HepG2 (cell line): ENCODE measurements around the gene KCTD15. TPM values are rescaled to one million over a fixed set of nuclear protein-coding genes. Genes with fewer than 3 reads are reported as not detected.

Source experiments
- AGO1 ChIP-seq: fragments of 200-400 bp; formaldehyde crosslinking; IDR thresholded peaks from 2 replicates; pipeline ENCODE4 v1.6.1; 2017; ENCODE audit warnings: mild to moderate bottlenecking, low read depth, low read length, moderate library complexity; ENCODE audit not compliant: poor library complexity, severe bottlenecking
- ASH2L ChIP-seq: fragments of 300-600, 200-600 bp; sonication (generic); IDR thresholded peaks from 2 replicates; pipeline ENCODE4 v1.7.0; 2017; ENCODE audit warnings: low read depth, mild to moderate bottlenecking, moderate library complexity, mixed read lengths, low read length; ENCODE audit not compliant: insufficient read length
- ATF7-NPFF ChIP-seq: sonication (generic); formaldehyde crosslinking; IDR thresholded peaks from 2 replicates; pipeline ENCODE4 v1.8.1; 2023; ENCODE audit warnings: mild to moderate bottlenecking, low read depth, missing genetic modification reagents, moderate library complexity
- CENPBD1 ChIP-seq: sonication (generic); formaldehyde crosslinking; IDR thresholded peaks from 2 replicates; pipeline ENCODE4 v1.8.0; 2022; ENCODE audit warnings: missing genetic modification reagents, low read depth, mild to moderate bottlenecking, borderline replicate concordance
- CENPT ChIP-seq: sonication (generic); formaldehyde crosslinking; IDR thresholded peaks from 2 replicates; pipeline ENCODE4 v1.8.0; 2022; ENCODE audit warnings: low read depth, mild to moderate bottlenecking, moderate library complexity, missing genetic modification reagents
- FOSL2 ChIP-seq: sonication (generic); formaldehyde crosslinking; IDR thresholded peaks from 2 replicates; pipeline ENCODE4 v1.4.0; 2020; ENCODE audit warnings: missing genetic modification reagents
- HOMEZ ChIP-seq: IDR thresholded peaks from 2 replicates; pipeline ENCODE4 v1.6.1; 2016; ENCODE audit warnings: low read depth
- JDP2 ChIP-seq: sonication (generic); formaldehyde crosslinking; IDR thresholded peaks from 2 replicates; pipeline ENCODE4 v1.8.1; 2022; ENCODE audit warnings: missing genetic modification reagents, borderline replicate concordance
- MXI1 ChIP-seq: IDR thresholded peaks from 3 replicates; pipeline ENCODE4 v1.6.1; 2012; ENCODE audit warnings: low read depth, low read length, inconsistent platforms, borderline replicate concordance
- MYPOP ChIP-seq: sonication (generic); formaldehyde crosslinking; IDR thresholded peaks from 2 replicates; pipeline ENCODE4 v1.8.1; 2023; ENCODE audit warnings: mild to moderate bottlenecking, moderate library complexity, missing genetic modification reagents
- NR2F2 ChIP-seq: IDR thresholded peaks from 2 replicates; pipeline ENCODE4 v1.6.1; 2012; ENCODE audit warnings: low read depth, inconsistent platforms, borderline replicate concordance
- POGK ChIP-seq: sonication (generic); formaldehyde crosslinking; conservative IDR thresholded peaks from 2 replicates; pipeline ENCODE4 v1.8.0; 2022; ENCODE audit warnings: mild to moderate bottlenecking, moderate library complexity, missing genetic modification reagents
- POLR2AphosphoS2 ChIP-seq: IDR thresholded peaks from 2 replicates; pipeline ENCODE4 v1.6.1; 2011; ENCODE audit warnings: low read depth, low read length, improper control_type of control experiment
- RAD21 ChIP-seq: fragments of 450-650 bp; formaldehyde crosslinking; IDR thresholded peaks from 2 replicates; pipeline ENCODE4 v1.5.0; 2020; ENCODE audit warnings: mild to moderate bottlenecking
- RBAK ChIP-seq: sonication (generic); formaldehyde crosslinking; IDR thresholded peaks from 2 replicates; pipeline ENCODE4 v1.5.1; 2020; ENCODE audit warnings: mild to moderate bottlenecking, missing genetic modification reagents
- SIX1 ChIP-seq: sonication (generic); formaldehyde crosslinking; IDR thresholded peaks from 2 replicates; pipeline ENCODE4 v1.4.0; 2020; ENCODE audit warnings: missing genetic modification reagents, borderline replicate concordance
- SIX4 ChIP-seq: sonication (generic); formaldehyde crosslinking; IDR thresholded peaks from 2 replicates; pipeline ENCODE4 v1.4.0; 2020; ENCODE audit warnings: missing genetic modification reagents
- SOX5 ChIP-seq: IDR thresholded peaks from 2 replicates; pipeline ENCODE4 v1.6.1; 2016; ENCODE audit warnings: borderline replicate concordance
- SRSF1 ChIP-seq: fragments of 200-400 bp; formaldehyde crosslinking; optimal IDR thresholded peaks from 2 replicates; pipeline ENCODE3; 2017; ENCODE audit warnings: mild to moderate bottlenecking, low read depth, low read length, moderate library complexity
- TCF12 ChIP-seq, 2 experiments: fragments of 450-650 bp in 1 of 2; sonication (generic) in 1 of 2; formaldehyde crosslinking in 1 of 2; IDR thresholded peaks; 2 replicates each; pipeline versions ENCODE4 v1.6.1 to v1.8.0; 2017 to 2022; ENCODE audit warnings: antibody characterized with exemption in 1 of 2, mild to moderate bottlenecking in 1 of 2, missing genetic modification reagents in 1 of 2, moderate library complexity in 1 of 2
- ZNF33A ChIP-seq: sonication (generic); formaldehyde crosslinking; IDR thresholded peaks from 2 replicates; pipeline ENCODE4 v1.5.1; 2020; ENCODE audit warnings: missing genetic modification reagents, mild to moderate bottlenecking, moderate library complexity, borderline replicate concordance
- ZNF432 ChIP-seq: sonication (generic); formaldehyde crosslinking; IDR thresholded peaks from 2 replicates; pipeline ENCODE4 v1.5.0; 2020; ENCODE audit warnings: missing genetic modification reagents, mild to moderate bottlenecking, borderline replicate concordance
- ZNF563 ChIP-seq: sonication (generic); formaldehyde crosslinking; IDR thresholded peaks from 2 replicates; pipeline ENCODE4 v1.8.0; 2022; ENCODE audit warnings: mild to moderate bottlenecking, moderate library complexity, missing genetic modification reagents
- ZNF782 ChIP-seq: sonication (generic); formaldehyde crosslinking; IDR thresholded peaks from 2 replicates; pipeline ENCODE4 v1.4.0; 2020; ENCODE audit warnings: missing genetic modification reagents, mild to moderate bottlenecking, borderline replicate concordance
- ZNF879 ChIP-seq: sonication (generic); formaldehyde crosslinking; IDR thresholded peaks from 2 replicates; pipeline ENCODE4 v1.8.1; 2023; ENCODE audit warnings: missing genetic modification reagents
- polyA plus RNA-seq, 8 experiments: library from polyadenylated mRNA; depleted of rRNA in 3 of 8; stranded (reverse) in 7 of 8; unstranded in 1 of 8; fragments of >200 nt; fragmentation: Illumina TruSeq in 4 of 8; extraction: Trizol in 4 of 8; gene quantifications; 2 replicates each; pipeline versions ENCODE4 v1.2.1 to v1.2.3, GENCODE V29; 2011 to 2016; ENCODE audit warnings: low read depth in 4 of 8, missing spikeins in 1 of 8, mixed read lengths in 1 of 8; ENCODE audit not compliant: insufficient read depth in 1 of 8
- total RNA-seq, 5 experiments: library from RNA; depleted of rRNA; stranded (reverse); fragments of >200 nt; fragmentation: Illumina TruSeq; extraction: Trizol; gene quantifications; 2 replicates each; pipeline ENCODE4 v1.2.3, GENCODE V29; 2016; ENCODE audit warnings: low read depth in 1 of 5

The KCTD15 gene
- total and polyA plus RNA-seq, 2 of the 13 experiments (the other 11 are each of a cell fraction or from before 2014, with no cell fraction given): 13.2 to 16.7 TPM

GRCh38 chr19:33778089-33778791 lies 18.4 kb upstream of the KCTD15 start (continued):
- TF ChIP-seq MYPOP (CRISPR knock-in tag) (peak; percentile 96), SIX4 (CRISPR knock-in tag) (no peak), HOMEZ (CRISPR knock-in tag) (no peak), ATF7-NPFF (CRISPR knock-in tag) (0 out of 2 replicates have a peak, but pooled peaks have one; percentile 41), AGO1 (no peak), ZNF33A (CRISPR knock-in tag) (no peak), TCF12 (IDR thresholded peaks at IDR 0.05) (no peak), TCF12 (CRISPR knock-in tag; IDR thresholded peaks at IDR 0.05) (peak; percentile 65; the same call in 1 of the 2 replicates), POLR2AphosphoS2 (no peak), ZNF563 (CRISPR knock-in tag) (no peak), MXI1 (peak; percentile 42; the same call in 1 of the 3 replicates), NR2F2 (no peak), CENPBD1 (CRISPR knock-in tag) (0 out of 2 replicates have a peak, but pooled peaks have one; percentile 36), RAD21 (CRISPR knock-in tag) (peak; percentile 100), RBAK (CRISPR knock-in tag) (no peak), SOX5 (CRISPR knock-in tag) (peak; percentile 17; the same call in 1 of the 2 replicates), ZNF782 (no peak), ASH2L (no peak), ZNF432 (CRISPR knock-in tag) (no peak), ZNF879 (no peak), CENPT (CRISPR knock-in tag) (no peak), JDP2 (no peak), POGK (CRISPR knock-in tag) (no peak), FOSL2 (0 out of 2 replicates have a peak, but pooled peaks have one; percentile 15), SRSF1 (no peak), SIX1 (CRISPR knock-in tag) (no peak)
